Liver (tissue), 3 donors: Measurements from ENCODE around the gene NAE1.

Experiments
- ATF3 ChIP-seq: IDR thresholded peaks from 2 replicates; pipeline ENCODE4 v1.6.1; 2016; ENCODE audit warnings: antibody characterized with exemption
- CTCF ChIP-seq: fragments of 150-350 bp; IDR thresholded peaks from 2 replicates; pipeline ENCODE4 v1.5.1; 2017; ENCODE audit warnings: improper control_type of control experiment, low read depth, low read length; ENCODE audit not compliant: missing input control
- EGR1 ChIP-seq, 2 donors: IDR thresholded peaks; 2 replicates each; pipeline ENCODE4 v1.6.1; 2016 to 2018; ENCODE audit warnings: antibody characterized with exemption in 2 of 2, low read depth in 2 of 2
- FOXA1 ChIP-seq: IDR thresholded peaks from 2 replicates; pipeline ENCODE4 v1.6.1; 2016; ENCODE audit warnings: antibody characterized with exemption
- GABPA ChIP-seq, 2 donors: IDR thresholded peaks in 1 of 2; conservative IDR thresholded peaks in 1 of 2; 2 replicates each; pipeline ENCODE4 v1.6.1; 2016; ENCODE audit warnings: antibody characterized with exemption in 2 of 2, mild to moderate bottlenecking in 1 of 2, moderate library complexity in 1 of 2
- JUND ChIP-seq, 2 donors: IDR thresholded peaks; 2 replicates each; pipeline ENCODE4 v1.6.1; 2016; ENCODE audit warnings: antibody characterized with exemption in 2 of 2
- MAX ChIP-seq: IDR thresholded peaks from 2 replicates; pipeline ENCODE4 v1.6.1; 2016; ENCODE audit warnings: antibody characterized with exemption
- RAD21 ChIP-seq, 2 donors: IDR thresholded peaks; 2 replicates each; pipeline ENCODE4 v1.6.1; 2016; ENCODE audit warnings: antibody characterized with exemption in 2 of 2, mild to moderate bottlenecking in 2 of 2
- REST ChIP-seq: IDR thresholded peaks from 2 replicates; pipeline ENCODE4 v1.6.1; 2016; ENCODE audit warnings: antibody characterized with exemption, mild to moderate bottlenecking
- TAF1 ChIP-seq: conservative IDR thresholded peaks from 2 replicates; pipeline ENCODE4 v1.6.1; 2016; ENCODE audit warnings: antibody characterized with exemption, mild to moderate bottlenecking
- YY1 ChIP-seq: IDR thresholded peaks from 2 replicates; pipeline ENCODE4 v1.6.1; 2016; ENCODE audit warnings: antibody characterized with exemption, mild to moderate bottlenecking
- ZBTB33 ChIP-seq: IDR thresholded peaks from 2 replicates; pipeline ENCODE4 v1.6.1; 2016; ENCODE audit warnings: antibody characterized with exemption
- donor health status: healthy.
- donor health status: healthy.

GRCh38 chr16:66798161-66798560, 32.6 kb downstream of the NAE1 start:
- no peak for TF ChIP-seq CTCF
- TF ChIP-seq RAD21 (IDR thresholded peaks at IDR 0.05) = no peak
- no peak for TF ChIP-seq JUND (IDR thresholded peaks at IDR 0.05)
- no peak for TF ChIP-seq REST
- no peak for TF ChIP-seq YY1
- no peak for TF ChIP-seq EGR1 (IDR thresholded peaks at IDR 0.05; ENCODE audit: low read depth in 2 of 2)
- no peak for TF ChIP-seq TAF1
- TF ChIP-seq ATF3 = no peak
- TF ChIP-seq MAX = no peak
- no peak for TF ChIP-seq GABPA (IDR thresholded peaks at IDR 0.05 in 1 of 2, conservative IDR thresholded peaks at IDR 0.05 in 1 of 2)
- TF ChIP-seq FOXA1 = no peak
- TF ChIP-seq ZBTB33 = no peak
